T-helper 1 cell treated with Interleukin-12 subunit alpha and Interleukin-12 subunit beta and Interleukin-4 antibody, amounts not matched to agents 30 μg/mL and 1 μg/mL, for 36 hours (primary cell): ENCODE data around the gene SLC16A13.

Experiments
- H3K27ac Mint-ChIP-seq: one replicate; pipeline ENCODE4 v1.8.0; 2021; ENCODE audit warnings: mild to moderate bottlenecking, mixed read lengths
- H3K27me3 Mint-ChIP-seq: one replicate; pipeline ENCODE4 v1.8.0; 2021; ENCODE audit warnings: low read depth, mixed read lengths
- H3K36me3 Mint-ChIP-seq: one replicate; pipeline ENCODE4 v1.8.0; 2021; ENCODE audit warnings: low read depth, mixed read lengths
- H3K4me1 Mint-ChIP-seq: one replicate; pipeline ENCODE4 v1.8.0; 2021; ENCODE audit warnings: low read depth, mixed read lengths
- H3K4me3 Mint-ChIP-seq: one replicate; pipeline ENCODE4 v1.8.0; 2021; ENCODE audit warnings: mild to moderate bottlenecking, moderate library complexity, mixed read lengths
- H3K9me3 Mint-ChIP-seq: one replicate; pipeline ENCODE4 v1.8.0; 2021; ENCODE audit warnings: mixed read lengths

Gene SLC16A13

DNA sequence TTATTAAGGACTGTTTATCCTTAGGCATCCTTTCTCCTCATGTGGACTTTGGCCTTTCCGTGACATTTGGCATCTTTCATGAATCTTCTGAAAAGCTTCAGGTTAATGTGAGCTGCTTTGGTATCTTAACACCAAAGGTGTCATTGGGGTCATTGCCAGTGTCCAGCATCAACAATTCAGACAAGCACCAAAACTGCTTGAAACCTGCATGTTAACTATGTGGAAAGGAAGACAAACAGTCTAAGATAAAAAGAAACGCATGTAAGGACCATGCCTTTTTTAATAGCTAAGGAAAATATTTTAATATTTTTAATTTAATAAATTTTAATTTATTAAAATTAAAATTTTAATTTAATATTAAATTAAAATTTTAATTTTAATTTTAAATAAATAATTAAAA is 32.1 kb upstream of the SLC16A13 start:
- Mint-ChIP-seq H3K27me3 (no peaks in the 10 kb centered on the region), H3K9me3 (no peaks in the 10 kb centered on the region), H3K27ac (no peak overlapping the region), H3K36me3 (peaks cover 28% of the 10 kb centered on the region), H3K4me3 (no peak overlapping the region), H3K4me1 (peaks cover 19% of the 10 kb centered on the region)

DNA sequence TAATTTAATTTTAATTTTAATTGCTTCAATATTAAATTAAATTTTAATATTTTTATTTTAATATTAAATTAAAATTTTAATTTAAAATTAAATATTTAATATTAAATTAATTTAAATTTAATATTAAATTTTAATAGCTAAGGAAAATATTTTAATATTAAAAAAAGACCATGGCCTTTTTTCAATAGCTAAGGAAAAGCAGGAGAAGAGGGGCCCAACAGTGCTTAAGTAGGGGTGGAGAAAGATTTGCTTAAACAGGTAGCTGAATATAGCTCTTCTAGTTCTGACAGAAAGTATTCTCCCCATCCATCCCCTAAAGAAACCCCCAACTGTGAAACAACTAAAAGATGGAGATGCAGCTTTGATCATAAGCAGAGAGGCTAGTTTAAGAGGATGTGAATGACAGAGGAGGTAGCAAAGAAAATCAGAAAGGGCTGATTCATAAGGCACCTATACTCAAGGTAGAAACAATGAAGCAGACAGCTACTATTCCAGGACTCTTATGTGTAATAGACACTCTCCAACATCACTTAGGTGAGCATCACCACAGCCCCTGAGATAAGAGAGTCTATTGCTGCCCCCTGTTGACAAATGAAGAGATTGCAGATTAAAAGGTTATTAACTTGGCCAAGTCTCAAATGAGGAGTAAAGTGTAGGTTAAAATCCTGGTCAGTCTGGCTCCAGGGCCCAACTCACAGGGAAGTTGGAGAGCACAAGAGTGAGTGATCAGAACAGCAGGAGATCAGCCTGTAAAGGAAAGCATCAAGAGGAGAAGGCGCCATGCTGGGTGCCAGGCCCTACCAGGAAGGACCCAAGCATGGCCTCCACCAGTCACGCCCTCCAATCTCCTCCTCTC is 31.2 kb upstream of the SLC16A13 start:
- no peaks in the 10 kb centered on the region for H3K27me3 Mint-ChIP-seq
- peak overlapping the region; percentile 29 for H3K27ac Mint-ChIP-seq
- no peak overlapping the region for H3K4me3 Mint-ChIP-seq
- H3K9me3 Mint-ChIP-seq = no peaks in the 10 kb centered on the region
- peaks cover 26% of the 10 kb centered on the region for H3K36me3 Mint-ChIP-seq
- peaks cover 24% of the 10 kb centered on the region for H3K4me1 Mint-ChIP-seq

DNA sequence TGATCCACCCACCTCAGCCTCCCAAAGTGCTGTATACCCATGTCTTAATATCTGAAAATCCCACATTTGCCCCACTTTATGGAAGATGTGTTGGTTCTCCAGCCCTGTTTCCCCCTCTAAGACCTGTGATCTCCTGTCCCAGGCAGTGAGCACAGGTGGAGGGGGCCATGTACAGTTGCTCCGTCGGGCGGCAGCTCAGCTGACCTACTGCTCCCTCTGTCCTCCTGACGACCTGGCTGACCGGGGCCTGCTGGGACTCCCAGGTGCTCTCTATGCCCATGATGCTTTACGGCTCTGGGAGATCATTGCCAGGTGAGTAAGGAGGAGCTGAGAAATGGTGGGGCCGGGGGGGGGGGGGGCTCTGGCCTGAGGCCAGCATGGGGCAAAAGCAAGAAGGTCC is 30.1 kb upstream of the SLC16A13 start:
- H3K4me3 Mint-ChIP-seq = no peak overlapping the region
- no peaks in the 10 kb centered on the region for H3K27me3 Mint-ChIP-seq
- peaks cover 24% of the 10 kb centered on the region for H3K36me3 Mint-ChIP-seq
- H3K27ac Mint-ChIP-seq = no peak overlapping the region
- H3K9me3 Mint-ChIP-seq = no peaks in the 10 kb centered on the region
- H3K4me1 Mint-ChIP-seq = peaks cover 33% of the 10 kb centered on the region

DNA sequence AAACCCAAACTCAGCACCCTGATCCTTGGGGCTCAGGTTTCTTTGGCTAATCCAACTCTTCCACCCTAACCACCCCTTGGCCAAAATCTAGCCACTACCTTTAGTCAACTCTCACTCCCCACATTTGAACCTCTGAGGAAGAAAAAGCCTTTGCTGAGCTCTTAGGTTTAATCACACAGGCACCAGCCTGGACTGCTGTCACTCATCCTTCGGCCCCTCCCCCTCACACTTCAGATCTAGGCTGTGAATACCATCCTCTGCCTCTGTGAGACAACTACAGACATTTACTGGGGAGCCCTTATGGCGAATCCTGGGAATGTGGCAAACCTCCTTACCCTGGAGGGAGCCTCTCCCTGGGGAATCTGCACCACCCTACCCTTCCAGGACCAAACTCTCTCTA is 28.7 kb upstream of the SLC16A13 start:
- Mint-ChIP-seq H3K4me3 (no peak overlapping the region), H3K36me3 (peaks cover 22% of the 10 kb centered on the region), H3K27me3 (no peaks in the 10 kb centered on the region), H3K4me1 (peaks cover 36% of the 10 kb centered on the region), H3K9me3 (no peaks in the 10 kb centered on the region), H3K27ac (no peak overlapping the region)

DNA sequence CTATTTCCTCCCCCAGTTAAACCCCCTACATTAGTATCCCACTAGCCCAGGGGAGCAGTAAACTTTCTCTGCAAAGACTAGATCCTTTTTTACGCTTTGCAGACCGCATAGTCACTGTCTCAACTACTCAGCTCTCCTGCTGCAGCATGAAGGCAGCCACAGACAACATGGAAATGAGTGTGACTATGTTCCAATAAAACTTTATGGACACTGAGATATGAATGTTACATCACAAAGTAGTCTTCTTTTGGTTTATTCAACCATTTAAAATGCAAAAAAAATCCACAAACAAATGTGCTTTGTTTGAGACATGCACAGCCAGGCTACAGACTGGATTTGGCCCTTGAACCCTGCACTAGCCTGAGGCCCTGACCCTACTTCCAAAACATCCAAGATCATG is 25.3 kb upstream of the SLC16A13 start:
- H3K27me3 Mint-ChIP-seq = no peaks in the 10 kb centered on the region
- H3K27ac Mint-ChIP-seq = no peak overlapping the region
- peaks cover 33% of the 10 kb centered on the region for H3K36me3 Mint-ChIP-seq
- peak overlapping the region; percentile 99 for H3K4me3 Mint-ChIP-seq
- H3K9me3 Mint-ChIP-seq = no peaks in the 10 kb centered on the region
- H3K4me1 Mint-ChIP-seq = peaks cover 40% of the 10 kb centered on the region

DNA sequence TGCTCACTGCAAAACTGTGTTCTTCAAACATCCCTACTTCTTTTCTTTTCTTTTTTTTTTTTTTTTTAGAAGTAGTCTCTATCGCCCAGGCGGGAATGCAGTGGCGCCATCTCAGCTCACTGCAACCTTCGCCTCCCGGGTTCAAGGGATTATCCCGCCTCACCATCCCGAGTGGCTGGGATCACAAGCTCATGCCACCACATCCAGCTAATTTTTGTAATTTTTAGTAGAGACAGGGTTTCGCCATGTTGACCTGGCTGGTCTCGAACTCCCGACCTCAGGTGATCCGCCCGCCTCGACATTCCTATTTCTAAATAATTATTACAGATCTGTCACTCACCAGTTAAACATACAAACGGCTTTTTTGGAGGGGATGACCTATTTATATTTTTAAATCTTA is 24.4 kb upstream of the SLC16A13 start:
- peaks cover 49% of the 10 kb centered on the region for H3K4me1 Mint-ChIP-seq
- H3K27ac Mint-ChIP-seq = peak overlapping the region; percentile 99

DNA sequence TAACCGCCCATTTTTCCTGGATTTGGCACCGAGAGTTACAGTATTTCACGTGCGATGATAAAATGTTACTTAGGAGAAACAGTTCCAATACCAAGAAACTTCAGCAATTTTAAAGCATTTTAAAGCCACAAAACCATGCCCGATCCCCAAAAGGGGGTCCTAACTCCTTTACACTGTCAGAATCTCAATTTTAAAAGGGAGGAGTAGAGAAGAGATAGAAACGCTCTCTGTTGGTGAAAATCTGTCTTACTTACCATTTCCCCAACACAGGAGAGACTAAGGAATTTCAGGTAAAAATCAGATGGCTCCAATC is 23.9 kb upstream of the SLC16A13 start:
- peak overlapping the region; percentile 99 for H3K4me3 Mint-ChIP-seq
- H3K9me3 Mint-ChIP-seq = no peaks in the 10 kb centered on the region
- H3K36me3 Mint-ChIP-seq = peaks cover 35% of the 10 kb centered on the region
- H3K27ac Mint-ChIP-seq = peak overlapping the region; percentile 99
- H3K27me3 Mint-ChIP-seq = no peaks in the 10 kb centered on the region
- peaks cover 53% of the 10 kb centered on the region for H3K4me1 Mint-ChIP-seq

More for the DNA sequence above, 24.4 kb upstream of the SLC16A13 start:
- peak overlapping the region; percentile 99 for H3K4me3 Mint-ChIP-seq
- H3K36me3 Mint-ChIP-seq = peaks cover 34% of the 10 kb centered on the region
- no peaks in the 10 kb centered on the region for H3K27me3 Mint-ChIP-seq
- no peaks in the 10 kb centered on the region for H3K9me3 Mint-ChIP-seq

DNA sequence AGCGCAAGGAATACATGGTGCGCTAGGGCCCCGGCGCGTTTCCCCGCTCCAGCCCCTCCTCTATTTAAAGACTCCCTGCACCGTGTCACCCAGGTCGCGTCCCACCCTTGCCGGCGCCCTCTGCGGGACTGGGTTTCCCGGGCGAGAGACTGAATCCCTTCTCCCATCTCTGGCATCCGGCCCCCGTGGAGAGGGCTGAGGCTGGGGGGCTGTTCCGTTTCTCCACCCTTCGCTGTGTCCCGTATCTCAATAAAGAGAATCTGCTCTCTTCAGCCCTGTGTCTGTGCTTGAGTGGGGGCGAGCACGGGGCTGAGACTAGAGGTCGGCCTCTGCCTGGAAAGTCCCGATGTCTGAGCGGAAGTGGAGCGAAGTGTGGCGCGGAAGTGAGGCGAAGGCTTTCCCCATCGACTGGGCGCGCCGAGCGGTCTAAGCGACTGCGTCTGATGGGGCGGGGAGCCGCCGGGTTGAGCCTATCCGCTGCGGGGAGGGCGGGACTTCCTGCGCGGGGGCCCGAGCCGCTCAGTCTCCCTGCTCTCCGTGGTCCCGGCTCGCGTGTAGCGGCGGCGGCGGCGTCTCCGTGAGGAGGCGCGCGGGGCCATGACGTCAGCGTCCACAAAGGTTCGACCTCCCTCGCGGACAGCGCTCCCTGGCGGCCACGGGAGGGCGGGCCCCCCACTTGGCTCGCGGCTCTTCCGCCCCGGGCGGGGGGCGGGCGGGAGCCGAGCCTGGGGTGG is 21.4 kb upstream of the SLC16A13 start:
- H3K27me3 Mint-ChIP-seq = no peaks in the 10 kb centered on the region
- H3K4me3 Mint-ChIP-seq = peak overlapping the region; percentile 99
- H3K9me3 Mint-ChIP-seq = no peaks in the 10 kb centered on the region
- H3K36me3 Mint-ChIP-seq = peaks cover 39% of the 10 kb centered on the region
- peaks cover 61% of the 10 kb centered on the region for H3K4me1 Mint-ChIP-seq
- peak overlapping the region; percentile 99 for H3K27ac Mint-ChIP-seq

DNA sequence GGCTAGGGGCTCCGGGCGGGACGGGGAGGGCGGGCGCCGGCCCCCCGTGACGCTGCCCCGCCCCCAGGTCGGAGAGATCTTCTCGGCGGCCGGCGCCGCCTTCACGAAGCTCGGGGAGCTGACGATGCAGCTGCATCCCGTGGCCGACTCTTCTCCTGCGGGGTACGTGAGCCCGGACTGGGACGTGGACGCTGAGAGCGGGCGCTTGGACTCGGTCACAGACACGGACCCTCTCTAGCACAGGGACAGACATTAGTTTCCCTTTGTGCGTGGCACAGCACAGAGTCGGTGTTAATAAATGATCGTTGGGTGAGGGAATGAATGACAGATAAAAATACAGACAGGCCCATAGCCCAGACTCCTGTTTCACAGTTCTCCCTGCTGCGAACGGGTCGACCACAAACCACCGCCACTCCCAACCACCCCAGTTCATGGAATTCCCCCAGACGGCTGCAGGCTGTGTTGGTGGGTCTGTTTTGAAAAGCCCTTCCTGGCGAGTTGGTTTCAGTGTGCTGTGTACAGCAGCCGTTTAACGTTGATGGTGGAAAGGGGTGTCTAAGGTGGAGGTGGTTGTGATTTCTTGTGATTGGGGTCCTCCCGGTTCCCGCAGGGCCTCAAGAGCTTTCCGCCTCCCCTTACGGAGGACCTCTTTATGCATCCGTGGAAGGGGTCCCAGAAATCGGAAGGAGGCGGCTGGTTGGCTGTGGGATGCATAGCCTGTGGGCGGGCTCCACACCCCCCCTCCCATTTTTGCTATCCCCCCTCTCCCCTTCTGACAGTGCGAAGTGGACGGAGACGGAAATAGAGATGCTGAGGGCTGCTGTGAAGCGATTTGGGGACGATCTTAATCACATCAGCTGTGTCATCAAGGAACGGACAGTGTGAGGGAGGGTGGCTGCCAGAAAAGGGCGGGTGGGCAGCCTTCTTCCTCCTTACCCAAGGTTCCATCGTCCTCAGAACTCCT is 20.5 kb upstream of the SLC16A13 start:
- H3K27me3 Mint-ChIP-seq = no peaks in the 10 kb centered on the region
- H3K4me1 Mint-ChIP-seq = peaks cover 57% of the 10 kb centered on the region
- H3K36me3 Mint-ChIP-seq = peaks cover 35% of the 10 kb centered on the region

DNA sequence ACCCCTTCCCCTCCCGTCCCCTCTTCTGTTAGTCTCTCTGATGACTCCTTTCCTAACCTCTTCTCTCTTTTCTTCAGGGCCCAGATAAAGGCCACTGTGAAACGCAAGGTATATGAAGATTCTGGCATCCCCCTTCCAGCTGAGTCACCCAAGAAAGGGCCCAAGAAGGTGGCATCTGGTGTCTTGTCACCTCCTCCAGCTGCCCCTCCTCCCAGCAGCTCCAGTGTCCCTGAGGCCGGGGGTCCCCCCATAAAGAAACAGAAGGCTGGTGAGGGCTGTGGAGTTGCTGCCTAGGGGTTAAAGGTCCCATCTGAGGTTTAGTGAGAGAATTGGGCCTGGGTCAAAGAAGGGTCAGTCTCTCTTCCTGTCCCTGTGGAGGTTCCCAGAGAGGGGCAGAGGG is 19.4 kb upstream of the SLC16A13 start:
- H3K9me3 Mint-ChIP-seq = no peaks in the 10 kb centered on the region
- peak overlapping the region; percentile 76 for H3K4me3 Mint-ChIP-seq

More for the DNA sequence above, 20.5 kb upstream of the SLC16A13 start:
- Mint-ChIP-seq H3K27ac (peak overlapping the region; percentile 90), H3K4me3 (peak overlapping the region; percentile 76), H3K9me3 (no peaks in the 10 kb centered on the region)

DNA sequence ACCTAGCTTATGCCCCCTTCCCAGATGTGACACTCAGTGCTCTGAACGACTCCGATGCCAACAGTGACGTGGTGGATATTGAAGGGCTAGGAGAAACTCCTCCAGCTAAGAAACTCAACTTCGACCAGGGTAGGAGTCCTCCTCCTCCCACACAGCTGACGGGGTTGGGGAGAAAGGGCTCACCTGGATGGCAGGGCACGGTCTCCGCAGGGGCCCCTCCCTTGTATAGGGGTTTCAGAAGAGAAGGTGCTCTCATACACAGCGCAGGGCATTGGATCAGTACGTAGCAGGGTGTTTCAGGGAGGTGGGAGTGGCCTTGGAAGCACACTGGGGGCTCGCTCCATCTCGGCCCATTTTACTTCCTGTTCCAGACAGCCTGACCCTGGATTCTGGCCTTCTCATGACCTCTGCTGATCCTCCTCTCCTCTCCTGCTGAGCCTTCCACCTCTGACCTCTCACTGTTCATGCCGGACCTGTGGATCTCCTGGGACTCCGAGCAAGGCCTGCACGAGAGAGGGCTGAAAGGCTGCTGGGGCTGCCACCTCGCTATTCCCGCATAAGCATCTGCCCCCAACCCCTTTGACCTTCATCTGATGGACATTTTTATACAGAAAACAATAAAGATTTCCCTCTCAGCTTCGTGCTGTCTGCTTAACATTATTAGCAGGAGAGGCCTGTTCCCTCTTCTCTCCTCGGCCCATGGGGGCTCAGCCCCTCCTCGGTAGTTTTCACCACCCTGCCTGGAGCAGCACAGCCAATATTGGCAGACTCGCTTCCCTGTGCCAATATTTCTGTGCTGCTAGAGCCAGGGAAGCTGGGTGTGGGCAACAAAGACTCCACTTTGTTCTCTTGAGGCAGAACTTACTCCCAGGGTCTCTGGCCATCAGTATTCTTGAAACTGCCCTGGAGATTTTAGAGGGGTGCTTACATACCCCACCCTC is 18.7 kb upstream of the SLC16A13 start:
- Mint-ChIP-seq H3K9me3 (no peaks in the 10 kb centered on the region), H3K4me1 (peaks cover 63% of the 10 kb centered on the region), H3K36me3 (peaks cover 31% of the 10 kb centered on the region), H3K27ac (peak overlapping the region; percentile 90), H3K27me3 (no peaks in the 10 kb centered on the region), H3K4me3 (peak overlapping the region; percentile 76)

More for the DNA sequence above, 19.4 kb upstream of the SLC16A13 start:
- peaks cover 35% of the 10 kb centered on the region for H3K36me3 Mint-ChIP-seq
- peaks cover 59% of the 10 kb centered on the region for H3K4me1 Mint-ChIP-seq
- peak overlapping the region; percentile 90 for H3K27ac Mint-ChIP-seq
- no peaks in the 10 kb centered on the region for H3K27me3 Mint-ChIP-seq

DNA sequence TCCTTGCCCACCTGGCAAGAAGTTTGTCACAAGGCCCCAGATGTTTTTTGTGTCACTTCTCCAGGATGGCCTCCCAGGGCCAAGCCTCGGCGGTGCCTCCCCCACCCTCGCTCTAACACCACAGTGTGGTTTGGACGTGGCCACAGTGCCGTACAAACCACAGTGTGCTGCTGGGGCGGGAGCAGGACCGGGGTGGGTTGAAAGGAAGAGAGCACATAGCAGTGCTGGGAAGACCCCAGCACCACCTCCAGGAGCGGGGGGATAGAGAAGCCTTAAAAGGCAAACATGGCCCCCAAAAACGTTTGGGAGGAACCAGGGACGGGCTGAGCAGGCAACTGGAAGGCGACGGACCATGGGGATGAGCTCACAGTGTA is 18.0 kb upstream of the SLC16A13 start:
- Mint-ChIP-seq H3K4me1 (peaks cover 66% of the 10 kb centered on the region), H3K27me3 (no peaks in the 10 kb centered on the region), H3K4me3 (peak overlapping the region; percentile 72), H3K36me3 (peaks cover 29% of the 10 kb centered on the region), H3K27ac (peak overlapping the region; percentile 90), H3K9me3 (no peaks in the 10 kb centered on the region)

DNA sequence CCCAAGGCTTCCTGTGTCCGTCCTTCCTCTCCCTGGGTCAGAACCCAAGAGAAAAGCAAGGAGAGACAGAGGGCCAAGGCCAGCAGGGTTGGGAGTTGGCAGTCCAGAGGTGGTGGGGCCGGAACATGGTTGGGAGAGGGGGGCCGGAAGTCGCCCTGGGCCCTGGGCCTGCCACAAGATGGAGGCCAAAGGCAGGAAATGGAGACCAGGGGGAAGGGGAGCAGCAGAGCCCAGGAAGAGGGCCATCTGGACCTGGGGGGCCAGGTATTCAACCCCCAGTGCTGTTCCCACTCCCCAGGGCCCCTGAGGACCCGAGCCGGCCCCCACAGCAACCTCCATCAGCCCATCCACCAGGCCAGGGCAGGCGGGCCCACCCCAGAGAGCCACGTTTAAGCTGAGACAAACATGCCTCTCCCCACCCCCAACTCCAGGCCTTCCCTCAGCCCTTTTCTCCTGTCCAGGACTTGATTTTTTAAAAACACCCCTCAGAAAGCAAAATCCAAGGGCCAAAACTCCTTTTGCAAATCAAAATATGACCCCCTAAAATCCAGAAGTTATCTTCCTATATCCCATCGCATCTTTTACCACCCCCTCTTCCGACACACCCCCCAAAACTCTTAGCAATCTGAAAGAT is 17.4 kb upstream of the SLC16A13 start:
- H3K27ac Mint-ChIP-seq = peak overlapping the region; percentile 90

More for the DNA sequence above, 17.4 kb upstream of the SLC16A13 start:
- H3K36me3 Mint-ChIP-seq = peaks cover 22% of the 10 kb centered on the region
- H3K4me1 Mint-ChIP-seq = peaks cover 70% of the 10 kb centered on the region
- no peaks in the 10 kb centered on the region for H3K9me3 Mint-ChIP-seq
- H3K4me3 Mint-ChIP-seq = peak overlapping the region; percentile 72
- H3K27me3 Mint-ChIP-seq = no peaks in the 10 kb centered on the region
